Middle frontal gyrus (tissue), 1 donor: ENCODE measurements around the gene ZNF423.

Experiments used
- DNase-seq: peaks from one replicate; pipeline ENCODE4 v3.0.0-alpha.2; 2015; ENCODE audit warnings: low spot score; ENCODE audit errors: extremely low spot score

The ZNF423 gene

DNA sequence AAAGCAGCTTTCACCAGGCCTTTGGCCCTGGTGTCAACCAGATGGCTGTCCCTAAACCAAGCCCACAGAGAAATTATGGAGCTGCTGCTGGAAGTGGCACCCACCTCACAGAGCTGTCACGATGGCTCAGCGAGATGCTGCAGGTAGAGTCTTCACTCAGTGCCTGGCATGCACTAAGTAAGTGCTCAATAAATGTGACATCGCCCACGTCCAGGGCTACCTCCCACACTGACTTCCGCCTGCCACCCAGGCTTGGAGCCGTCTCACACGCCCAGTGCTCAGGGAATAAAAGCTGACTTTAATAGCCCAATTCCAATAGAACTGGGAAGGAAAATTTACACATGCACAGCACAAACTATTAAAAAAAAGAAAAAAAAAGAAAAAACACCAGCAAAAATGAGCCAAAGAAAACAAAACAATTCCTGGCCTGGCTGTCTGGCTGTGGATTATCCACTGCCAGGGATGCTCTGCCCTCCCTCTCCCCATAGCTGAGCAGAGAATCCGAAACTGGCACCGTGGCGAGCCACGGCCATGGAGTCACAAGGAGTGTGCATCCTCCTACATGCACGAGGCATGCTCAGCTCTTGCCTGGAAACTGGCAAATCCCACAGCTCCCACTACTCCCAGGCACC is 68.9 kb downstream of the ZNF423 start:
- DNase-seq, result no peak

GRCh38 chr16:49785970-49786369 is 69.9 kb downstream of the ZNF423 start:
- no peak for DNase-seq

DNA sequence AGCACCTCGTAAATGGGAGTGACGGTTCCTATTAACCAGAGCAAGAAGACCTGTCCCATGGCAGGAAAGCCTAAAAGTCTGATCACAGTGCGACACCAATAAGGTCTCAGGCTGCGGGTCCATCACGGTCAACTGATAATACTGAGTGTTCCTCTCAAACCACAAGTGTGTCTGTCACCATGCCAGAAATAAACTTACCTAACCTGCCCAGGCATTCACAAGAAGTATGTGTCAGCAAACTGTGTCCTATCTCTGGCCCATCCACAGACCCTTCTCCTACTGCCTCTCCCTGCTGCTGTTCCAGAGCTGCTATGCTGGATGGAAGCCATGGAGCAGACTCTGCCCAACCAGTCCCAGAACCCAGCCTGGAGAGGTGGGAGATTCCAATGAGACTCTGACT is 73.5 kb downstream of the ZNF423 start:
- no peak for DNase-seq

GRCh38 chr16:49781401-49781800 is 74.5 kb downstream of the ZNF423 start:
- DNase-seq, result no peak

DNA sequence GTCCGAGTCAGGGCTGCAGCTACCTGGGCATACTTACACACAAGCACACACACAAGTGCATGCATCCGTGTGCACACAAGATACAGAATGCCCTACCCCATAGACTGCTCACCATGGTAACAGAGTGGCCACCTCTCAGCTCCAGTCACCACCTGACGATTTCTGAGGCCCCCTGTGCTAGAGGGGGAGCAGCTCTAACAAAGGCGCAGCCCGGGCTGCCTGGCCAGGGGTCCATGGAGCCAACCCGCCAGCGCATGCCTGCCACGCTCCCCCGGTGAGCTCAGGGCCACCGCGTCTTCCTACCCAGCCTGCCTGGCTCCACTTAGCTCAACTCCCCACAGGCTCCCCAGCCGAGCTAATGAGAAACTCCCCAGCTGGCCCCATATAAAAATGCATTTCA is 75.5 kb downstream of the ZNF423 start:
- DNase-seq, result no peak

DNA sequence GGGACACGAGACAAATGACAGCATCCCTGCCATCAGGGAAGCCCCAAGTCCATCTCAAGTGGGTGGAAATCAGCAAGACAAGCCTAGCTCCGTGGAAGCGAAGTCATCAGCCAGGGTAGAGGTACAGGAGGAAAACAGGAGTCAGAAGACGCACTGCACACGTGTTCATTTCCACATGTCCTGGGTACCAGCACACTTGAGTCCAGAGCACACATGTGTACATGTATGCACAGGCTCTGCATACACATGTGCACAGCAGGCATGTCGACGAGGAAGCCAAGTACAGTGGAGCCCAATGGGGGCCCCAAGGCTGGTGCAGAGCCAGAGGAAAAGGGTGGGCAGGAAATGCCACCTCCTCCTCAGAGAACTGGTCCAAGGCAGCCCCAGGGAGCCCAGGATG is 75.9 kb downstream of the ZNF423 start:
- no peak for DNase-seq

DNA sequence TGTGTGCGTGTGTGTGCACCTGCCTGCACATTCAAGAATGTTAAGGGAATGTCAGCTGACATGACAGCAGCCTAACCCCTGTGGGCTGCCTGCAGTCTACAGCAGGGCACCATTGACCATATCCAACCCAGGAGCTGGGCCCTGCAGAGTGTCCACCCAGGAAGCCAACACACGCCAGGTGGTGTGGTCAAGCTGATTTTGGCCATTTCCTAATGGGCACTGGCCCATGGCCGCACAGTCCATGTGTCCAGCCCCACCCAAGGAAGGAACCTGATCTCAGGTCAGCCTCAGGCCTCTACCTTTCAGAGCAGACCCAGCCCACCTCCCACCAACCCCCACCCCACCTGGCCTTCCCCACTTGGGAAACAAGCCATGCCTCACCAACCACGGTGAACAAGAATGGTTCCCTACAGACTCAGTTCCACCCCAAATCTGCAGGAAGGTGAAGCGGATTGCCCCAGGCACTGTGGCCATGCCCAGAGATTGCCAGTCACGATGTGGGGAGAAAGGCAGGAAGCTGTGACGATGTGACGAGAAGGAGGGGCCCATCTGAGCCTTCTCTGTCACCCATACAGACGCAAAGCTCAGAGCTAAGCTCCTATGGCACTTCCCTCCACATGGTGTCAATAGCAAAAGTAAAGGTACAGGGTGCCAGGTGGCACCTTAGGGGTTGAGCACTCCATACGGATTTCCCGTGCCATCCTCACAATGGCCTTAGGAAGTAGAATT is 77.5 kb downstream of the ZNF423 start:
- no peak for DNase-seq

DNA sequence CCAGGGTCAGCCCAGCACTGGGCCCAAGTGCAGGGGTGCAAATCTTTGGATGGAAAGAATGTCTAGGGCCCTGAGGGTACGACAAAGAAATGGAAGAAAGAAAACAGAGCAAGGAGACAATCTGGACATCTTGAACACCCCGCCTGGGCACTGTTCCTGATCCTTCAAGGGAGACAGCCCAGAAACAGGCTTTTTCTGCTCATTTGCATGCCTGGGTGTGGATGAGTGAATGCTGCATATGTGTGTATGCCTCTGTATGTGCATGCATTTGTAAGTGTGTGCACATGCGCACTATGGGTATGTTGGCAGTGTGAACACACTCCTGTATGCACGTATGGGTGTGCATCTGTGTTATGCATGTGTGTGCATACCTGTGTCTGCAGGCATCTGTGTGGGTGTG is 79.2 kb downstream of the ZNF423 start:
- no peak for DNase-seq

DNA sequence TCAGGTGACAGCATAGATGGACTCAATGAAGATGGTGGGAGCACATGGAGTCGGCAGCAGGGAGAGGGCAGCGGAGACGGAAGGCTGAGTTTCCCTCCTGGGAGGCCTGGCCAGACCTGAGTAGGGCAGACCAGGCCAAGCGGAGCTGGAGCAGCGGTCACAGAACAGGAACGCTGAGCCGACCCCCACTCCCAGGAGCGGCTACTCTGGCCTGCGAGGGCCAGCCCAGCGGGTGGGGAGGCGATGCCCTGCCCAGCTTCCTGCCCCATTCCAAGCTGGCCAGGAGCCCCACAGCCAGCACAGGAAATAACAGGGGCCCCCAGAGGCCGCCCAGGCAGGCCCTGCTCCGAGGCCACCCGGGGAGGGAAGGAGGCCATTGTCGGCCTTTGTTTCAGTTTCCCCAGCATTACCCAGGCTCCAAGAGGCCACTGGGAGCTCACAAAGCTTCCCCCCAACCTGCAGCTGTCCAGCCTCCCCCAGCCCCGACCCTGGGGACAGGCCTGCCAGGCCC is 79.8 kb downstream of the ZNF423 start:
- DNase-seq, result no peak

GRCh38 chr16:49775581-49775980 is 80.3 kb downstream of the ZNF423 start:
- no peak for DNase-seq

GRCh38 chr16:49775018-49775417 is 80.9 kb downstream of the ZNF423 start:
- no peak for DNase-seq

DNA sequence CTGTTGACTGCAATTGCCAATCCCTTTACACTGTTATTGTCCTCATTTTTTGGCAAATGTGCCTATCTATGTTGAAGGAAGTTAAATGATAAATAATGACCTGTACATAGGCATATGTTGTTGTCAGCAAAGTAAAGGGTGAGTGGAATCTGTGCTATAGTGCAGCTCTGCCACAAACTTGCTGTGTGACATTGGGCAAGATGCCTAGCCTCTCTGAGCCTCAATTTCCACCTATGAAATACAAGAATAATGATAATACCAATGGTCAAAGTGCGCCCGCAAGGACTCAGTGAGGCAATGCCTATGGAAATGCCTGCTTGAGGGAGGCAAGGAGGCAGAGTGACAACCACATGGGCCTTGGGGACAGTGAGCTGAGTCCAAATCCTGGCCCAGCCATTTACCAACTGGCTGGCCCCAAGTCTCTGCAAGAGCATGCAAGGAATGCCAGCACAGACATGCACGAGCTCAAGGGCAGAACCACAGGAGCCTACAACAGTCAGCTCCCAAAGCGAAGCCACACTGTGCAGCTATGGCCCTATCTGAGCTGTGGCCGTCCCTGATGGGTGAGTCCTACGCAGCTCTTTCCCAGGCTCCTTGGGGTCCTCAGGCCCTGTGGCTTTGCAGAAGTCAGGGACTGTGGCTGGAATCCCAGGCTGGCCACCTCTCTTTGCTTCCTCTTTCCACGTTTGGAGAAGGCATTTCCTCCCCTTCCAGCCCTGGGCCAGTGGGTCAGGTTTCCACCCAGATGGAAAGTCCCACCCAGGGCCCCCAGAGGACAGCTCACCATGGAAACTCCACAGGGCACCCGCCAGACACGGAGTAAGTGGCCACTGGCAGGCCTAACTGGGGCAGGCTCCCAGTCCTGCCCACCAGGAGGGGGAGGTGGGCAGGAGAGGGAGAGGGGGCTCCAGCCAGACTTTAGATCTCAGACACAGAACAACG is 82.1 kb downstream of the ZNF423 start:
- no peak for DNase-seq

- no peak for DNase-seq
Measured at GRCh38 chr16:49767998-49768397, 87.9 kb downstream of the ZNF423 start.

- DNase-seq, result no peak
Measured at GRCh38 chr16:49767414-49767813, 88.5 kb downstream of the ZNF423 start.

DNA sequence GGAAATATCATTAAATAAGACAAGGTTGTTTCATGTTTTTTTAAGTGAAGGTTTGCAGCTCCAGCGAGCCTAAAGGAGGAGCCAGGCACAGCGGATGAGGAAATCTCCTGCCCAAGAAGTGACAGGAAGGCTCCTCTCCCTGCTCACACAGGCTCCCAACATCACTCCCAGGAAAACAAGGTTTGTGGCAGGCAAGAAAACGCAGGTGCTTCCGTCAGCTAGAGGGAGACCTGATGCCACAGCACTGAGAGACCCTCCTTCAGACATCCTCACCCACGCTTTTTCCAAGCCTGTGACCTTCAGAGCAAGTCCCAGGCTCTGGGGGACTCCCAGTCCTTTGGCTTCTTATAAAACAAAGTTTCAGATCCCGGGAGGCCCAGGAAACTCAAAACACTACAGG is 89.7 kb downstream of the ZNF423 start:
- DNase-seq, result no peak

DNA sequence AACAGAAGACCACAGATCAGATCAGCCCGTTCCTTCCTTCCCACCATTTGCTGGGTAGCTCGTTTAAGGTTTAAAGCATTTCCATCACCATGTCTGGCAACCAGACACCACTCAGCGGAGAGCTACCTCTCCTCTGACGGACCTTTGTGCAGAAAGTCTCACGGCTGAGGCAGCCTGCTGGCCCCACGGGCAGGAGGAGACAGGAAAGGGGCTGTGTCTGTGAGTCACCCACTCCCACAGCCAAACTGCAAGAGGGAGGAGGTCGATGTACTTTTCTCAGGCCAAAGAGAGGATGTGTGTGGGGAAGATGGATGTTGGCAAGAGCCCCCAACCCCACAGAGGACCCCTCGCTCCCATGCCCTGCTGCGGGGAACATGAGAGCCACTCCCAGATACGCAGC is 92.1 kb downstream of the ZNF423 start:
- no peak for DNase-seq

- no peak for DNase-seq
Measured at GRCh38 chr16:49760815-49761214, 95.1 kb downstream of the ZNF423 start.

DNA sequence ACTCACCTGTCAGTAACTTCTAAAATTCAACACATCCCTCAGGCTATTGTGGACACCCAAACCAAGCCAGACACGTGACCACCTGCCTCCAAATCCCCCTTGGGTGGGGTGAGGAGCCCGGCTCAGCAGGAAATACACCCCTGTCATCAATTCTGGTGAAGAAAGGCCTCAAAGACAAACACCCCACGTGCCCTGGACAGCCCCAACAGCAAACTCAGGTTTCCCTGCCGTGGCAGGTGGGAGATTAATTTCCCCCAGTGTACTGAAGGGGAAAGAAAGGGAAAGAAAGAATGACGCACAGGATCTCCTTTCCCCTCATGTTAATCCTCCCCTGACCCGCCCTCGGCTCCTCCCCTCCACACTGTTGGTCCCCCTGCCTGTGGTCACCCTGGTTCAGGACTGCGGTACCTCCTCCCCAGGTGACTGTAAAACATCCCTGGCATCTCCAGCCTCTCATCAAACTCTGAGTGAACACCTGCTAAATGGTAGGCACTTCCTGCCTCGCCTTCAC is 98.3 kb downstream of the ZNF423 start:
- DNase-seq, result no peak

- no peak for DNase-seq
Measured at GRCh38 chr16:49756775-49757558, 98.9 kb downstream of the ZNF423 start.

DNA sequence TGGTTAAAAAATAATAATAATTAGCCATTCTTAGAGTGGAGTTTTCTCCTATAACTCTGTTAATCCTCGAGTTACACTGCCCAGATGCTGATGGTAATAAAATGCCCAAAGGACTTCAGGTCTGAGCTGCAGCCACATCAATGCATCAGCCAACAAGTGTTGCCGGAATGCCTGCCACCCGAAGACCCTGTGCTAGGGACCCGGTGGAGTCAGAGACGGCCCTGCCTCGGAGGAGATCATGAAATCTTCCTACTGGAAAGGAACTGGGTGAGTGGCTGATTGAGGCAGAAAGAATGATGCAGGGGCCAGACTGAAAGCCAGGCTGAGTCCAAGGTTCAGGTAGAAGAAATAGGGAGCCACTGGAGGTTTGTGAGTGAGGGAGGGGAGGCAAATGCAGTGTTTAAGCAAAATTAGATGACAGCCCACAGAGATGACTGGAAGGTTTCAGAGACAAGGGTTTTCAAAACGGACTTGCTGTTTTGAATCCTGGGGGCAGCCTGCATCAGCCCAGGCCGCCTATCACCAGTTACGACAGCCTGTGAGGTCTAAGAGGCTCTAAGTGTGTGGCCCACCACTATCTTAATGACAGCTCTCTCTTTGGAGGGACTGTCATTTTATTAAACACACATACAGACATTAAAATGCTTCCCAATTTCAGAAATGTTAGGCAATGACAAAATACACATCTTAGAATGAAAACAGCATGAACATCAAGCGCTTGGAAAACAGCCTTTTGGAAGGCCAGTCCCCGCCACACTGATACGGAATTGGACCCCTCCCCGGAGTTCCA is 100.0 kb downstream of the ZNF423 start:
- DNase-seq, result no peak
